ENCODE data around the gene VSIR.
A peak's percentile ranks its signal among the peaks of the same experiment; 100 is the strongest.

Gene VSIR

GRCh38 chr10:71727105-71727737, 46.1 kb downstream of the VSIR start:
- DNase-seq = no peak

GRCh38 chr10:71726580-71727104, 46.7 kb downstream of the VSIR start:
- DNase-seq = no peak

GRCh38 chr10:71725998-71726579, 47.2 kb downstream of the VSIR start:
- peak; percentile 71 for DNase-seq

GRCh38 chr10:71725249-71725648, 48.1 kb downstream of the VSIR start:
- no peak for DNase-seq

- DNase-seq = no peak
Observed at GRCh38 chr10:71724539-71724938, 48.8 kb downstream of the VSIR start.

GRCh38 chr10:71723311-71723710, 50.0 kb downstream of the VSIR start:
- DNase-seq = no peak

- no peak for DNase-seq
Observed at GRCh38 chr10:71722849-71723248, 50.5 kb downstream of the VSIR start.

- no peak for DNase-seq
Observed at GRCh38 chr10:71721313-71721712, 52.0 kb downstream of the VSIR start.

GRCh38 chr10:71720288-71720687, 53.0 kb downstream of the VSIR start:
- no peak for DNase-seq

- DNase-seq = no peak
Observed at GRCh38 chr10:71719464-71720201, 53.7 kb downstream of the VSIR start, which contains the start of gene C10orf105. TSS of gene C10orf105 (minus strand) at chr10:71719778. CDS start at chr10:71716337, 3,441 bp downstream.

GRCh38 chr10:71719042-71719441, 54.3 kb downstream of the VSIR start:
- no peak for DNase-seq

- no peak for DNase-seq
Observed at GRCh38 chr10:71718165-71718698, 55.1 kb downstream of the VSIR start.

- no peak for DNase-seq
Observed at GRCh38 chr10:71717551-71717951, 55.8 kb downstream of the VSIR start.

- no peak for DNase-seq
Observed at GRCh38 chr10:71717056-71717455, 56.3 kb downstream of the VSIR start.

- DNase-seq = no peak
Observed at GRCh38 chr10:71716426-71716825, 56.9 kb downstream of the VSIR start.

GRCh38 chr10:71715860-71716259, 57.5 kb downstream of the VSIR start:
- DNase-seq = no peak

GRCh38 chr10:71715026-71715425, 58.3 kb downstream of the VSIR start:
- DNase-seq = no peak

GRCh38 chr10:71714592-71714991, 58.7 kb downstream of the VSIR start:
- no peak for DNase-seq

- DNase-seq = peak; percentile 19
Observed at GRCh38 chr10:71714031-71714410, 59.3 kb downstream of the VSIR start.

- no peak for DNase-seq
Observed at GRCh38 chr10:71713135-71714030, 59.9 kb downstream of the VSIR start.

GRCh38 chr10:71712572-71713134, 60.7 kb downstream of the VSIR start:
- peak; percentile 53 for DNase-seq

- no peak for DNase-seq
Observed at GRCh38 chr10:71712170-71712569, 61.1 kb downstream of the VSIR start.

Data from hematopoietic multipotent progenitor cell treated with erythropoietin and hydrocortisone succinate and interleukin-3 and kit ligand, for 8 days (in vitro differentiated cells).